ENCODE data around the gene LETM1. TPM values are rescaled to one million over a fixed set of nuclear protein-coding genes. Genes with fewer than 3 reads are reported as not detected.
"Not testable (repeated sequence)": the region's sequence is repeated elsewhere in the genome, so short reads cannot be mapped to it uniquely, and the experiment has no call there.

The LETM1 gene
- total and polyA plus RNA-seq, 2 of the 13 experiments (the other 11 are each of a cell fraction or from before 2014, with no cell fraction given), result 9.7 to 41.6 TPM

GRCh38 chr4:1837069-1837468, 18.9 kb downstream of the LETM1 start (continued):
- no peak for TF ChIP-seq RNF219 (CRISPR knock-in tag; IDR thresholded peaks at IDR 0.05)
- no peak for TF ChIP-seq NFKBIZ (CRISPR knock-in tag; IDR thresholded peaks at IDR 0.05)

GRCh38 chr4:1836650-1837049, 19.3 kb downstream of the LETM1 start:
- H3K9ac ChIP-seq (ENCODE audit: insufficient read depth, low read depth, low read length), result no peak overlapping the region
- H3K27me3 ChIP-seq (ENCODE audit: control insufficient read depth in 1 of 2, insufficient read depth in 2 of 2, low read length in 2 of 2), result no peaks in the 10 kb centered on the region
- H3K4me2 ChIP-seq (ENCODE audit: low read depth, low read length), result no peak overlapping the region
- ATAC-seq, result no peak
- no peaks in the 10 kb centered on the region for H3K9me3 ChIP-seq (ENCODE audit: low read length)
- TF ChIP-seq AGO2 (optimal IDR thresholded peaks at IDR 0.05; ENCODE audit: low read depth, low read length) (peak; percentile 33), ZNF878 (CRISPR knock-in tag; IDR thresholded peaks at IDR 0.05) (no peak)
- H3K79me2 ChIP-seq (ENCODE audit: insufficient read depth, low read length), result no peaks in the 10 kb centered on the region
- ChIA-PET POLR2A (no interaction called here), CTCF (ENCODE audit: low intra/inter-chr PET ratio, low total read pairs) (no interaction called here)
- no peak for DNase-seq (ENCODE audit: low spot score)
- intact Hi-C loops (cut with micrococcal nuclease; ENCODE audit: unreplicated experiment) (no loop called here), in situ Hi-C loops (cut with HindIII; ENCODE audit: extremely low pct_ligation_motif_present, low pct_unique_long_range_greater_than_20kb) (no loop called here)
- H3K4me3 ChIP-seq (replicated peaks in 1 of 3; ENCODE audit: insufficient read depth in 1 of 3, low read depth in 2 of 3, low read length in 3 of 3), result no peak overlapping the region
- WGBS (ENCODE audit: low lambda C conversion rate), result 95% methylated on average over 7 of the region's 7 CpGs
- no peaks in the 10 kb centered on the region for H4K20me1 ChIP-seq (ENCODE audit: insufficient read depth, low read length)
- no peak overlapping the region for H3K27ac ChIP-seq (ENCODE audit: extremely low read length, insufficient read depth, low read length)
- H3K36me3 ChIP-seq (replicated peaks in 1 of 2; ENCODE audit: control insufficient read depth in 1 of 2, insufficient read depth in 2 of 2, low read length in 2 of 2), result peaks cover 30 to 78% of the 10 kb centered on the region in 2 experiments
- no peak for FAIRE-seq
- no TSS peak for BruUV-seq (replicated peaks)
- H2AFZ ChIP-seq (ENCODE audit: low read length), result no peak overlapping the region
- H3K4me1 ChIP-seq (ENCODE audit: insufficient read depth, low read length), result peaks cover 3% of the 10 kb centered on the region; the same call in 1 of the 2 replicates

- H2AFZ ChIP-seq (ENCODE audit: low read length); in situ Hi-C loops (cut with HindIII; ENCODE audit: extremely low pct_ligation_motif_present, low pct_unique_long_range_greater_than_20kb); FAIRE-seq; H4K20me1 ChIP-seq (ENCODE audit: insufficient read depth, low read length); POLR2A ChIA-PET; H3K27ac ChIP-seq (ENCODE audit: extremely low read length, insufficient read depth, low read length); BruUV-seq (replicated peaks); H3K27me3 ChIP-seq (ENCODE audit: control insufficient read depth in 1 of 2, insufficient read depth in 2 of 2, low read length in 2 of 2); intact Hi-C loops (cut with micrococcal nuclease; ENCODE audit: unreplicated experiment); H3K4me2 ChIP-seq (ENCODE audit: low read depth, low read length); DNase-seq (ENCODE audit: low spot score); H3K9me3 ChIP-seq (ENCODE audit: low read length); CTCF ChIA-PET (ENCODE audit: low intra/inter-chr PET ratio, low total read pairs); H3K79me2 ChIP-seq (ENCODE audit: insufficient read depth, low read length); ATAC-seq; H3K4me3 ChIP-seq (replicated peaks in 1 of 3; ENCODE audit: insufficient read depth in 1 of 3, low read depth in 2 of 3, low read length in 3 of 3); H3K9ac ChIP-seq (ENCODE audit: insufficient read depth, low read depth, low read length): not testable (repeated sequence)
- peaks cover 32 to 78% of the 10 kb centered on the region in 2 experiments for H3K36me3 ChIP-seq (replicated peaks in 1 of 2; ENCODE audit: control insufficient read depth in 1 of 2, insufficient read depth in 2 of 2, low read length in 2 of 2)
- H3K4me1 ChIP-seq (ENCODE audit: insufficient read depth, low read length), result peaks cover 11% of the 10 kb centered on the region; the same call in 1 of the 2 replicates
- 99% methylated on average over 8 of the region's 8 CpGs for WGBS (ENCODE audit: low lambda C conversion rate)
Observed at GRCh38 chr4:1835836-1836235, 20.1 kb downstream of the LETM1 start.
